ENCODE results near the gene VPS25.

DNA sequence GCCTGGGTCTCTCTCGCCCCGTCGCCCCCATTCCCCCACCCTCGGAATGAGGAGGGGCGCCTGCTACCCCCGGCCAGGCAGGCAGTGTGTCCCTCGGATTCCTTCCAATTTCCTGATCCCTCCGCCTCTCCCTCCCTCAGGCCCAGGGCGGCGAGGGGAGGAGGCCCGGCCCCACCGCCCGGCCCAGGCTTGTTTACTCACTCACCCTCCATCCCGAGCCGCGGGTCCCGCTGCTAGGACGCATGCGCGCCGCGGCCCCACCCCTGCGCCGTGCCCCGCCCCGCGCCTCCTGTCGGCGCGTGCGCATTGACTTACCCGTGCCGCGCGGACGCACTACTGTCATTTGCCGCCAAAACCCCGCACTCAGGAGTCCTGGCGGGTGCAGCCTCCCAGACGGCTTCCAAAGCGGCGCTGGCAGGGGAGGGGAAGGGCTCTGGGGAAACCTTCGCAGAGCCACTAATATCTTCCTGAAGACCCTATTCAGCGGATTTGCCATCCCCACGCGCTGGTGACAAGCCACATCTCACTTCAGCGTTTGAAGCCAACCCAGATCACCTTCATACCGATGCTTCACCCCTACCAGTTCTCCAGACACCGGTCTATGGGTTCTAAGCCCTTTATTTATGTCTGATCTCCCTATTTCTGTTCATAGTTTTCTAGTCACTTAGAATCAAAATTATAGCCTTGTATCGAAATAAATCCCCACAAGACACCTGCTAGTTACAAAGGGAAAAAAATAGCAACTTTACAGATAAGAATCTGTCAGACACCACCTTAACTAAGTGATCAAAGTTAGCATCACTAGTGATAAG is 28.2 kb upstream of the VPS25 start, which contains the start of gene EZH1:
- TF ChIP-seq ZNF384 (IDR thresholded peaks at IDR 0.05) (no peak), FOXA1 (IDR thresholded peaks at IDR 0.05) (0 out of 2 replicates have a peak, but pooled peaks have one; percentile 35), FOXK2 (IDR thresholded peaks at IDR 0.05) (peak; percentile 91), ELF4 (IDR thresholded peaks at IDR 0.05) (no peak), SUZ12 (IDR thresholded peaks at IDR 0.05) (no peak), CTBP1 (IDR thresholded peaks at IDR 0.05; ENCODE audit: borderline replicate concordance) (no peak), HDGF (IDR thresholded peaks at IDR 0.05; ENCODE audit: borderline replicate concordance) (no peak), TARDBP (IDR thresholded peaks at IDR 0.05) (no peak), SP1 (IDR thresholded peaks at IDR 0.05) (no peak), NFRKB (IDR thresholded peaks at IDR 0.05) (no peak), BHLHE40 (IDR thresholded peaks at IDR 0.05; ENCODE audit: borderline replicate concordance) (no peak), FOXM1 (IDR thresholded peaks at IDR 0.05; ENCODE audit: borderline replicate concordance) (no peak), LEF1 (IDR thresholded peaks at IDR 0.05; ENCODE audit: borderline replicate concordance) (no peak), ARNT (IDR thresholded peaks at IDR 0.05) (no peak)
